HG02610 (cell line): ENCODE data around the gene ITPR3.

Source experiments
- ATAC-seq: cut with Tn5 transposase; IDR thresholded peaks from one replicate; pipeline ENCODE4 v1.9.1; 2021; ENCODE audit warnings: mild to moderate bottlenecking, moderate library complexity; ENCODE audit not compliant: unreplicated experiment

ITPR3 gene

GRCh38 chr6:33727932-33728331 is 106.8 kb downstream of the ITPR3 start:
- no peak for ATAC-seq

GRCh38 chr6:33728438-33728837 is 107.3 kb downstream of the ITPR3 start:
- no peak for ATAC-seq

- ATAC-seq: no peak
Measured at GRCh38 chr6:33729059-33729458, 107.9 kb downstream of the ITPR3 start.

DNA sequence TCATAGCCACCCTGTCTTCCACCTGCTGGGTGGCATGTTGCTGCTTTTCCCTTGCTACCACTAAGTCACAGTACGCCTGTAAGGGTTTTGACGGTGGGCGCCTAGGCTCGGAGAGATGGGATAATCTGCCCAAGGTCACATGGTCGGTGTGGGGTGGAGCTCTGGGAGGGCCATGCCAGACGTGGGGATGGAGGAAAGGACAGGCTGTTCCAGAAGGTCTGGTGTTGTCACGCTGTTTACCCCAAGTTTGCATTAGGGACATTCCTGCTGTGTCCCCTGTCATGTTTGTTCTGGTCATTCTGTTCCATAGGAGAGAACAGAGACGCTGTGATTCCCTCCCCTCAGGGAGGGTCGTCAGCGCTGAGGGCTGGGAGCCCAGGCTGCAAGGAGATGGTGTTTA is 109.5 kb downstream of the ITPR3 start:
- no peak for ATAC-seq

GRCh38 chr6:33731035-33731434 is 109.9 kb downstream of the ITPR3 start:
- no peak for ATAC-seq

- ATAC-seq: no peak
Measured at GRCh38 chr6:33731751-33732282, 110.7 kb downstream of the ITPR3 start.

DNA sequence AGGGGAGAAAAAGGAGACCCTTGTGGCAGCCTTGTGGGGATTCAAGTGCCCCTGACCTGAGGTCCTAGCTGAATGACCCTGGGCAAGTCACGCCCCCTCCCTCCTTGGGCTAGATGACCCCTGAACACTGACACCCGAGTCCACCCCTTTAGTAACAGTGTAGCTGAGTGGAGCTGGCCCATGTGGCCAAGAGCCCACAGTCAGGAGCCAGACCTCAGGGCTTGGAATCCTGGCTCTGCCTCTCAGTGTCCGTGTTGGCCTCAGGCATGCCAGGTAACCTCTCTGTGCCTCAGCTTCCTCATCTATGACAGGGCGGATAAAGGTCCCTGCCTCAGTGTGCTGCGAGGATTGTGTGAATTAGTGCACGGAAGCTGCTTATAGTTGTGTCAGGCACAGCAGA is 111.3 kb downstream of the ITPR3 start:
- no peak for ATAC-seq

DNA sequence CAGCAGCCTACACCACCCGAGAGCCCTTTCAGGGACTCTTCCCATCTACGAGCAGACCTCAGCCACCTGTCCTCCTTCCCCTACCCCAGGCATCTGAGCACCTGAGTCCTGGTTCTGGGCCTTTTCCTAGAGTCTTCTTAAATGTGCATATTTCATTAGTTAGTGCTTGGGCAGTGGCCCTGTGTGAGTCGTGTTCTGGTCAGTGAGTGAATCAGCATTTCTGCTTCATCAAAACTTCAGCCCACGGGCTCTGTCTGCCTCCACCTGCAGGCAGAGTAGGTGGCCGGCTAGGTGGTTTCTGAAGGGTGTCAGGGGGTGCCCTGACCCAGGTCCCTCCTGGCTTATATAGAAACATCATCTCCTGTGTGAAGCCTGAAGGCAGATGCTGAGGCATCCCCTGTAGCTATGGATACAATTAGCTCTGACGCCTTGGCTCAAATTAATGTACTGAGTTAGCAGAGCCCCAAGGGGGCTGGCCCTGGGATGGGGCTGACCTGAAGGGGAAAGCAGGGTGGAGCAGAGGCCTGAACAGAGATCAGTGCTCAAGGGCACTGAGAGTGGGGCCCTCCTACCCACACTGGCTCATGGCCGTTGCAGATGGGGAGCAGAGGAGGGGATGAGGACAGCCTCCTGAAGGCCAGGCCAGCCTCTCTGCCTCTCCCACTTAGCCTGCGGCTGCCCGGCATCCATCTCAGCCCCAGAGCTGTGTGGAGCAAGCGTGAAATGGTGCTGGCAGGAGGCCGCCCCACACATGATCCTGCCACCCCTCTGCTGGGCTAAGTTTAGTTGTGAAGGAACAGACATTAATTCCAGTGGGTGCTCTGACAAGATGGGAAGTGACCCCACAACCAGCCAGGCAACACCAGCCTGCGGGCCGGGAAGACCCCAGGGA is 111.9 kb downstream of the ITPR3 start:
- ATAC-seq: no peak

DNA sequence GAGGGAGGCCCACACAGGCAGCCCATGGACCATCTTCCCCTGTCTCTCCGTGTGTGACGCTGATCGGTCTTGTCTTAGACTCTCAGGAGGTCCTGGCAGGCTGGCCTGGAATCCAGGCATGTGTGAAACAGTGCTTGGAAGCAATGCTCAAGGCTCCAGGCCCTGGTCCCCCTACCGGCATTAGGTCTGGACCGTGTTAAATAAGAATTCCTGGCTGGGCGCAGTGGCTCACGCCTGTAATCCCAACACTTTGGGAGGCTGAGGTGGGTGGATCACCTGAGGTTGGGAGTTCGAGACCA is 112.5 kb downstream of the ITPR3 start:
- ATAC-seq: no peak

DNA sequence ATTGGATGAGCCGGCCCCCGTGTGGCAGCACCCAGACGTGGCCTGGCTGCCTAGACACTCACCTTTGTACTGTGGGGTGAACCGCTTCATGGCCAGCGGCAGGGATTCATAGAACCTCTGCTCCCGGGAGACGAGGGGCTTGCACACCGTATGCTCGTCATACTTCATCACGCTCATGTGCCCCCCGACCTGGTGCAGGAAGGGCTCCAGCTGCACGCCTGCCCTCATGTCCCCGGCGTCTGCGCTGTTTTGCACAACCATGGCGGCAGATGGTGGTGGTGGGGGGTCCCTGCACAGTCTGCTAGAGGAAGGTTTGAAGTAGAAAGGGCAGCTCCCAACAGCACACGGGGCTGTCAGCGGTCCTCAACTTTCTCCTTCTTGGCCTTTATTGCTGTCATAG is 114.1 kb downstream of the ITPR3 start:
- no peak for ATAC-seq

- no peak for ATAC-seq
Measured at GRCh38 chr6:33737267-33738026, 116.3 kb downstream of the ITPR3 start.

- ATAC-seq: no peak
Measured at GRCh38 chr6:33738153-33738552, 117.0 kb downstream of the ITPR3 start.

GRCh38 chr6:33738879-33739278 is 117.8 kb downstream of the ITPR3 start:
- no peak for ATAC-seq

GRCh38 chr6:33739571-33739970 is 118.4 kb downstream of the ITPR3 start:
- ATAC-seq: no peak

GRCh38 chr6:33740204-33740608 is 119.1 kb downstream of the ITPR3 start:
- no peak for ATAC-seq

GRCh38 chr6:33740794-33741193 is 119.7 kb downstream of the ITPR3 start:
- no peak for ATAC-seq

- no peak for ATAC-seq
Measured at GRCh38 chr6:33742092-33742491, 121.0 kb downstream of the ITPR3 start.

DNA sequence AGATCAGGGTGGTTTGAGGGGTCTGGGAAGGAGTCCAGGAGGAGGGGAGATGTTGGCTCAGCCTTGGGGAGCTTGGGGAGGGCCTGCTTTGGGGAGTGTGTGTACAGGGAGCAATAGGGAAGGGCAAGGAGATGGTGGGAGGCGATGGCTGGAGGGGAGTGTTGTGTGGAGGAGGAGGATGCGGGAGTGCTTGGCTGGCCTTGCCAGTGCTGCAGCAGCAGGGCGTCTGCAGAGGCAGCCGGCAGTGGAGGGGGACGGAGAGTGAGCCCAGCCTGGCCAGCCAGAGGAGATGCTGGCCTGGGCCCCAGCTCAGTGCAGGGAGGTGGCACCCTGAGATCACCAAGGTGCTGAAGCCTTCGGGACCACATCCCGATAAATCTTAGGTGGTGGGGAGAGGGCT is 121.7 kb downstream of the ITPR3 start:
- no peak for ATAC-seq

- ATAC-seq: no peak
Measured at GRCh38 chr6:33744001-33744848, 123.1 kb downstream of the ITPR3 start.

GRCh38 chr6:33744895-33745546 is 123.9 kb downstream of the ITPR3 start:
- no peak for ATAC-seq

GRCh38 chr6:33745548-33745947 is 124.4 kb downstream of the ITPR3 start:
- ATAC-seq: no peak
